ENCODE data around the gene BIRC3.
A peak's percentile ranks its signal among the peaks of the same experiment; 100 is the strongest.

BIRC3 gene

GRCh38 chr11:102341844-102342318, 24.6 kb downstream of the BIRC3 start:
- no peaks in the 10 kb centered on the region for H3K27me3 ChIP-seq (ENCODE audit: insufficient read depth, low read length)
- no peak overlapping the region for H3K23ac ChIP-seq (ENCODE audit: low read length)
- H3K4me1 ChIP-seq (ENCODE audit: control insufficient read depth in 1 of 2, insufficient read depth in 2 of 2, low read length in 2 of 2): no peaks in the 10 kb centered on the region
- DNase-seq: peak; percentile 69 to 90
- H3K4me3 ChIP-seq (ENCODE audit: low read depth, low read length): no peak overlapping the region
- H4K91ac ChIP-seq (ENCODE audit: low read depth, low read length): no peak overlapping the region
- no peak overlapping the region for H3K4ac ChIP-seq (ENCODE audit: low read depth, low read length)
- no peak overlapping the region for H4K8ac ChIP-seq (ENCODE audit: low read depth, low read length)
- whole genome bisulfite sequencing (ENCODE audit: extremely low coverage, insufficient coverage, insufficient read length): no CpG with 5 or more reads among the region's 1 CpG
- H3K14ac ChIP-seq (ENCODE audit: low read length): no peak overlapping the region
- no peak overlapping the region for H3K27ac ChIP-seq (ENCODE audit: low read depth, low read length)
- H4K12ac ChIP-seq (ENCODE audit: low read depth, low read length): no peak overlapping the region
- no peaks in the 10 kb centered on the region for H3K9me3 ChIP-seq (ENCODE audit: insufficient read depth, low read depth, low read length)
- H2BK5ac ChIP-seq (ENCODE audit: low read depth, low read length, poor library complexity): no peak overlapping the region
- peaks cover 6% of the 10 kb centered on the region for H3K79me1 ChIP-seq (ENCODE audit: low read length)
- no peak overlapping the region for H2BK12ac ChIP-seq (ENCODE audit: low read length)
- no peak overlapping the region for H3K4me2 ChIP-seq (ENCODE audit: low read length)
- no peak overlapping the region for H3K18ac ChIP-seq (ENCODE audit: low read length)
- H2AFZ ChIP-seq (ENCODE audit: insufficient read depth, low read length, poor library complexity): no peak overlapping the region
- no peak overlapping the region for H2AK5ac ChIP-seq (ENCODE audit: low read length)
- H3K79me2 ChIP-seq (ENCODE audit: control insufficient read depth, insufficient read depth, low read length, poor library complexity): peaks cover 4% of the 10 kb centered on the region
- no peak overlapping the region for H3K9ac ChIP-seq (ENCODE audit: low read length)
- H2BK120ac ChIP-seq (ENCODE audit: insufficient read depth, low read length, poor library complexity): no peak overlapping the region
- no peaks in the 10 kb centered on the region for H3K36me3 ChIP-seq (ENCODE audit: control insufficient read depth in 1 of 2, insufficient read depth in 2 of 2, low read length in 2 of 2)

- H3K79me1 ChIP-seq (ENCODE audit: low read length): peaks cover 11% of the 10 kb centered on the region
- no peak for DNase-seq
Measured at GRCh38 chr11:102343809-102344208, 26.5 kb downstream of the BIRC3 start.

GRCh38 chr11:102345904-102346303, 28.6 kb downstream of the BIRC3 start:
- no peaks in the 10 kb centered on the region for H3K36me3 ChIP-seq (ENCODE audit: control insufficient read depth in 1 of 2, insufficient read depth in 2 of 2, low read length in 2 of 2)
- peaks cover 10% of the 10 kb centered on the region for H3K79me2 ChIP-seq (ENCODE audit: control insufficient read depth, insufficient read depth, low read length, poor library complexity)
- H3K23ac ChIP-seq (ENCODE audit: low read length): no peak overlapping the region
- no peak overlapping the region for H4K91ac ChIP-seq (ENCODE audit: low read depth, low read length)
- no peaks in the 10 kb centered on the region for H3K27me3 ChIP-seq (ENCODE audit: insufficient read depth, low read length)
- no peak overlapping the region for H4K8ac ChIP-seq (ENCODE audit: low read depth, low read length)
- H3K9me3 ChIP-seq (ENCODE audit: insufficient read depth, low read depth, low read length): no peaks in the 10 kb centered on the region
- DNase-seq: peak; percentile 74 to 85
- H2AFZ ChIP-seq (ENCODE audit: insufficient read depth, low read length, poor library complexity): no peak overlapping the region
- no peak overlapping the region for H2BK120ac ChIP-seq (ENCODE audit: insufficient read depth, low read length, poor library complexity)
- no peak overlapping the region for H3K14ac ChIP-seq (ENCODE audit: low read length)
- no peaks in the 10 kb centered on the region for H3K4me1 ChIP-seq (ENCODE audit: control insufficient read depth in 1 of 2, insufficient read depth in 2 of 2, low read length in 2 of 2)
- H3K18ac ChIP-seq (ENCODE audit: low read length): no peak overlapping the region
- no CpG with 5 or more reads among the region's 8 CpGs for WGBS (ENCODE audit: extremely low coverage, insufficient coverage, insufficient read length)
- H3K4me2 ChIP-seq (ENCODE audit: low read length): peak overlapping the region; percentile 75
- no peak overlapping the region for H3K9ac ChIP-seq (ENCODE audit: low read length)
- no peak overlapping the region for H3K4me3 ChIP-seq (ENCODE audit: low read depth, low read length)
- H3K4ac ChIP-seq (ENCODE audit: low read depth, low read length): no peak overlapping the region
- peak overlapping the region; percentile 94 for H3K27ac ChIP-seq (ENCODE audit: low read depth, low read length)
- peaks cover 11% of the 10 kb centered on the region for H3K79me1 ChIP-seq (ENCODE audit: low read length)
- peak overlapping the region; percentile 76 for H2BK5ac ChIP-seq (ENCODE audit: low read depth, low read length, poor library complexity)
- no peak overlapping the region for H2AK5ac ChIP-seq (ENCODE audit: low read length)
- no peak overlapping the region for H4K12ac ChIP-seq (ENCODE audit: low read depth, low read length)
- H2BK12ac ChIP-seq (ENCODE audit: low read length): no peak overlapping the region

More at GRCh38 chr11:102343809-102344208, 26.5 kb downstream of the BIRC3 start:
- no peaks in the 10 kb centered on the region for H3K36me3 ChIP-seq (ENCODE audit: control insufficient read depth in 1 of 2, insufficient read depth in 2 of 2, low read length in 2 of 2)
- H3K23ac ChIP-seq (ENCODE audit: low read length): no peak overlapping the region
- no peak overlapping the region for H2BK120ac ChIP-seq (ENCODE audit: insufficient read depth, low read length, poor library complexity)
- no peak overlapping the region for H2BK5ac ChIP-seq (ENCODE audit: low read depth, low read length, poor library complexity)
- no peak overlapping the region for H3K14ac ChIP-seq (ENCODE audit: low read length)
- WGBS (ENCODE audit: extremely low coverage, insufficient coverage, insufficient read length): no CpG with 5 or more reads among the region's 1 CpG
- H4K91ac ChIP-seq (ENCODE audit: low read depth, low read length): no peak overlapping the region
- no peaks in the 10 kb centered on the region for H3K9me3 ChIP-seq (ENCODE audit: insufficient read depth, low read depth, low read length)
- H3K27ac ChIP-seq (ENCODE audit: low read depth, low read length): no peak overlapping the region
- H3K4me1 ChIP-seq (ENCODE audit: control insufficient read depth in 1 of 2, insufficient read depth in 2 of 2, low read length in 2 of 2): no peaks in the 10 kb centered on the region
- H3K4me2 ChIP-seq (ENCODE audit: low read length): no peak overlapping the region
- H4K12ac ChIP-seq (ENCODE audit: low read depth, low read length): no peak overlapping the region
- no peak overlapping the region for H2BK12ac ChIP-seq (ENCODE audit: low read length)
- H2AFZ ChIP-seq (ENCODE audit: insufficient read depth, low read length, poor library complexity): no peak overlapping the region
- H4K8ac ChIP-seq (ENCODE audit: low read depth, low read length): no peak overlapping the region
- H3K18ac ChIP-seq (ENCODE audit: low read length): no peak overlapping the region
- H2AK5ac ChIP-seq (ENCODE audit: low read length): no peak overlapping the region
- H3K4me3 ChIP-seq (ENCODE audit: low read depth, low read length): no peak overlapping the region
- no peak overlapping the region for H3K9ac ChIP-seq (ENCODE audit: low read length)
- peaks cover 10% of the 10 kb centered on the region for H3K79me2 ChIP-seq (ENCODE audit: control insufficient read depth, insufficient read depth, low read length, poor library complexity)
- H3K4ac ChIP-seq (ENCODE audit: low read depth, low read length): no peak overlapping the region
- no peaks in the 10 kb centered on the region for H3K27me3 ChIP-seq (ENCODE audit: insufficient read depth, low read length)

GRCh38 chr11:102346456-102346747, 29.1 kb downstream of the BIRC3 start:
- H3K79me1 ChIP-seq (ENCODE audit: low read length): peaks cover 11% of the 10 kb centered on the region
- no CpG with 5 or more reads among the region's 5 CpGs for WGBS (ENCODE audit: extremely low coverage, insufficient coverage, insufficient read length)

More at GRCh38 chr11:102346456-102346747, 29.1 kb downstream of the BIRC3 start:
- Histone ChIP-seq H2BK120ac (ENCODE audit: insufficient read depth, low read length, poor library complexity) (peak overlapping the region; percentile 69), H2AK5ac (ENCODE audit: low read length) (peak overlapping the region; percentile 90), H3K14ac (ENCODE audit: low read length) (peak overlapping the region; percentile 73), H3K18ac (ENCODE audit: low read length) (peak overlapping the region; percentile 66), H2BK12ac (ENCODE audit: low read length) (no peak overlapping the region), H3K4me3 (ENCODE audit: low read depth, low read length) (peak overlapping the region; percentile 78), H2BK5ac (ENCODE audit: low read depth, low read length, poor library complexity) (peak overlapping the region; percentile 64), H3K9ac (ENCODE audit: low read length) (peak overlapping the region; percentile 82), H3K27ac (ENCODE audit: low read depth, low read length) (peak overlapping the region; percentile 94), H3K36me3 (ENCODE audit: control insufficient read depth in 1 of 2, insufficient read depth in 2 of 2, low read length in 2 of 2) (peaks cover 0 to 3% of the 10 kb centered on the region in 2 experiments), H3K4me1 (ENCODE audit: control insufficient read depth in 1 of 2, insufficient read depth in 2 of 2, low read length in 2 of 2) (no peaks in the 10 kb centered on the region), H3K4ac (ENCODE audit: low read depth, low read length) (peak overlapping the region; percentile 16), H2AFZ (ENCODE audit: insufficient read depth, low read length, poor library complexity) (peak overlapping the region; percentile 62), H3K4me2 (ENCODE audit: low read length) (peak overlapping the region; percentile 75), H4K91ac (ENCODE audit: low read depth, low read length) (peak overlapping the region; percentile 86), H3K23ac (ENCODE audit: low read length) (no peak overlapping the region), H4K8ac (ENCODE audit: low read depth, low read length) (peak overlapping the region; percentile 80), H4K12ac (ENCODE audit: low read depth, low read length) (peak overlapping the region; percentile 96), H3K27me3 (ENCODE audit: insufficient read depth, low read length) (no peaks in the 10 kb centered on the region), H3K79me2 (ENCODE audit: control insufficient read depth, insufficient read depth, low read length, poor library complexity) (peaks cover 10% of the 10 kb centered on the region), H3K9me3 (ENCODE audit: insufficient read depth, low read depth, low read length) (no peaks in the 10 kb centered on the region)
- DNase-seq: peak in 1 of 2 donors; percentile 68

All from trophoblast cell (in vitro differentiated cells and primary cell).